ENCODE measurements around the gene TMEM30B.

- no peak for TF ChIP-seq ZNF549 (tag by site-specific recombination; IDR thresholded peaks at IDR 0.05)
- no peak for TF ChIP-seq ZBTB11 (tag by site-specific recombination; conservative IDR thresholded peaks at IDR 0.05; ENCODE audit: low read depth)
- TF ChIP-seq CTCF (tag by site-specific recombination; IDR thresholded peaks at IDR 0.05), result no peak
- TF ChIP-seq ZNF132 (tag by site-specific recombination; IDR thresholded peaks at IDR 0.05; ENCODE audit: borderline replicate concordance), result no peak
- no peak for TF ChIP-seq TCF7L2 (IDR thresholded peaks at IDR 0.05; ENCODE audit: borderline replicate concordance, low read depth, low read length)
- no peak for TF ChIP-seq ZNF777 (tag by site-specific recombination; IDR thresholded peaks at IDR 0.05; ENCODE audit: borderline replicate concordance)
- no peak for TF ChIP-seq REST (tag by site-specific recombination; IDR thresholded peaks at IDR 0.05)
- TF ChIP-seq PBX3 (CRISPR knock-in tag; IDR thresholded peaks at IDR 0.05), result no peak
- TF ChIP-seq ZBTB8A (tag by site-specific recombination; IDR thresholded peaks at IDR 0.05), result no peak
- no peak for TF ChIP-seq KLF10 (tag by site-specific recombination; IDR thresholded peaks at IDR 0.05)
Observed at GRCh38 chr14:61279082-61279481, 2.1 kb downstream of the TMEM30B start.
